Measurements from ENCODE around the gene ESR2.
"Not testable (repeated sequence)": the region's sequence is repeated elsewhere in the genome, so short reads cannot be mapped to it uniquely, and the experiment has no call there.

ESR2 gene

DNA sequence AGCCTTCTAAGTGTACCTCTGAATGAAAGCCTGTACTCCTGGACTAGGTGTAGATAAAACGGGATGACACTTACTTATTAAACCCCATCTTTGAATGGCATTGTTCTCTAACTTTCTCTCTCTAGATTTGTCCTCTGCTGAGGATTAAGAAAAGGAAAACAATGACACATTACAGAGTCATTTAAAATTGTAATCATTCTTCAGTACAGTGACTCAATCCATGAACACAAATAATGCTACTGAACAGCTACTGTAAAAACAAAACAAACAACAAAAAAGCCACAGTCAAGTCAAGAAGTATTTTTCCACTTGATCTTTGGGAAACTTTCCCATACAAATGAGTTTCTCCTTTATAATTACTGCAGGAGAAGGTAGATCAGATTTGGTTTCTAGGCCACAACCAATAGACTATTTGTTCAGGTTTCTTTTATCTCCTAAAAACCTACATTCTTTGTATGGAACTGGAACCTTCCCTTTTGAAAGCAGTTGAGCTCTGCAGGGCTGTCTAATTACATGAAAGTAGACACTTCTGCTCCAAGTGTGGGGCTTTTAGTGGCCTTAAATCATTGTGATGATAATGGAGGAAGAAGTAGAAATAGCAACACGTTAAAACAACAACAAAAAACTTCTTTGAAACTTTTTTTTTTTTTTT is 219.1 kb downstream of the ESR2 start:
- DNase-seq = no peak

DNA sequence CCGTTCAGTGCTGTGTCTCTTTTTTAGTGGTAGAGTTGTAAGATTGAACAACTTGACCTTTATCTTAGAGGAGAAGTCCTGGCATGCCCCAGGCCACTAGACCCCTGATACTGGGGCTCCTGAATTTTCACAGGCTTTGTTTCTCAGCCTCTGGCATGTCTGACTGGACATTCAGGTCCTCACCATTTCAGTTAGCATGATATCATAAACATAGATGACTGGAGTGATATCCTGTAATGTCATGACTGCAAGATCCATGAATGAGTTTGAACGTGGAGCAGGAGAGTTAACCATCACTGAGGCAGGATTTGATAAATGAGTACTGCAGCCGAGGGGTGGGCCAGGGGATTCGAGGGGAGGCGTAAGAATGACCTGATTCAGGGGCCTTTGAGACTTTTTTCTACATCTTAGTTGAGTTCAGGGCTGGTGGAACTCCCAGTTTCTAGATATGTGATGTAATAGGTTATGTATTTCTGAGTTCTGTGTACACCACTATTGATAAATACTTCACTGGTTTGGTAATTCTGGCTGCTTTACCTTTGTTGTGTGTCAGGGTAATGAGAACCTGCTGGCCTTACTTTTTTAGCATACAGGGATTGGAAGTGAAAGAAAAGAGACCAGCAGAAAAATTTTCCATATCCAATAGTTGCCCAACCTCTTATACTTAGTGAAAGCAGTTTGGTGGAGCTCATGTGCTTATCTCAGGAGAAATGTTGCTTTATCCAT is 224.4 kb downstream of the ESR2 start:
- DNase-seq = no peak

DNA sequence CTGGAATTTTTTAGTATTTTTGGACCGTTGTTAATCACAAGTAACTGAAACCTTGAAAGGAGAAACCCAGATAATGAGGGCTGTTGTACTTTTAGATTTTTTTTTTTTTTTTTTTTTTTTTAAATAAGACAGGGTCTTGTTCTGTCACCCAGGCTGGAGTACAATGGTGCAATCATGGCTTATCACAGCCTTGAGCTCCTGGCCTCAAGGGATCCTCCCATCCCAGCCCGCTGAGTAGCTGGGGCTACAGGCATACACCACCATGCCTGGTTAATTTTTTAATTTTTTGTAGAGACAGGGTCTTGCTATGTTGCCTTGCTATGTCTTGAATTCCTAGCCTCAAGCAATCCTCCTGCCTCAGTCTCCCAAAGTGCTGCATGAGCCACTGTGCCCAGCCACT is 229.7 kb downstream of the ESR2 start:
- DNase-seq = no peak

DNA sequence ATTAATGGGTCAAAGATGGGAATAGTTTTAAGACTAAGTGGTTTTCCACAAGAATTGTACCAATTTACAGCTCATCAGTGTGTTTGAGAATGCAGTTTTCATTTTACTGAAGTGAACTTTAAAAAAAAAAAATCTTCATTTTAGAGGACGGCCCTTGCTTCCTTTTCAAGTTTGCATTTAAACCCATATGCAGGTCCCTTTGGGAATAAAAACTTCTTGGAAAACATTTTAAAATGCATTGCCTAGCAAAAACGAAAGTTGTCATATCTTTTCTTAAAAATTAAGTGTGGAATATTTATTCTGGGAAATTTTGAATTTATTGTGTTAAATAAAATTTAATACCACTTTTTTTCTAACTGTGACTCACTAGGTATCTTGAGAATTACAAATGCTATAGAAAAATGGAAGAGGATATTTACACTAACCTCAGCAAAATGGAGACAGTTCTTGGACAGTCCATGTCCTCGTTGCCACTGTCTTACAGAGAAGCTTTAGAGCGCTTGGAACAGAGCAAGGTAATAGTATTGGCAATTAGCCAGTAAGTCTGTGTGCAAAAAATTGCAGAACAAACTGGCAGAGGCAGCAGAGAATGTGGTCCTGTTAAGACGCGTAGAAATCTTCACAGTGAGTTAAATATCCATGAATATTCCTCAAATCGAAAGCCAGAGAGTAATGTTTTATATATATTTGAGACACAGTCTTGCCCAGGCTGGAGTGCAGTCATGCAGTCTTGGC is 231.6 kb downstream of the ESR2 start:
- no peak for DNase-seq

DNA sequence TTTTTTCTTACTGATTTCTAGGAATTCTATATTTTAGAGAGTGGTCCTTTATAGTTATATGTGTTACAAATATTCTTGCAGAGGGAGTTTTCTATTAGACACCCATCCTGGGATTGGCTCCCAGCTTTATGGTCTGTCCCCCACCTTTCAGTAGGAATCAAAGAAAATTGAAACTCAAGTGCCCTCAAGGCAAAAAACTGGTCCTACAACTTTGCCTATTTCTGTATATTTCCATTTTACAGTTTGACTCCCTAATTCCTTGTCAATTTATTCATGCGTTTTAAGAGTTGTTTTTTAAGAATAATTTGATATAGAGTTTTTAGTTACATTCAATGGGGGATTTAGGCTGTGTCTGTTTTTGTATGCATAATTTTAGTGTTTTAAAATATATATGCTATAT is 232.5 kb downstream of the ESR2 start:
- DNase-seq = no peak

DNA sequence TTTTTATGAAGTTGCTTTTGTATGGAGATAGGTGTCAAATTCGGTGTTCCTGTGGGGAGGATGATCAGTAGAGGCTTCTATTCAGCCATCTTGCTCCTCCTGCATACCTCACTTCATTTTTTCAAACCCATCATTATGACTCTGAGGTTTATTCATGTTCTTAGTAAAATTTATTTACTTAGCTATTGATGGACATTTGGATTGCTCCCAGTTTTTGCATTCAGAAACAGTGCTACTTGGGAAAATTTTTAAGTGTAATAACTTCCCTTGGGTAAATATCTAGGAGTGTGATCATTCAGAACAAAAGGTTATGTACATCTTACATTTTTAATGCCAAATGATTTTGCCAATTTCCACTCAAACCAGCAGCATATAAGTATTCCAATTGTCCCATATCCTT is 233.1 kb downstream of the ESR2 start:
- no peak for DNase-seq

DNA sequence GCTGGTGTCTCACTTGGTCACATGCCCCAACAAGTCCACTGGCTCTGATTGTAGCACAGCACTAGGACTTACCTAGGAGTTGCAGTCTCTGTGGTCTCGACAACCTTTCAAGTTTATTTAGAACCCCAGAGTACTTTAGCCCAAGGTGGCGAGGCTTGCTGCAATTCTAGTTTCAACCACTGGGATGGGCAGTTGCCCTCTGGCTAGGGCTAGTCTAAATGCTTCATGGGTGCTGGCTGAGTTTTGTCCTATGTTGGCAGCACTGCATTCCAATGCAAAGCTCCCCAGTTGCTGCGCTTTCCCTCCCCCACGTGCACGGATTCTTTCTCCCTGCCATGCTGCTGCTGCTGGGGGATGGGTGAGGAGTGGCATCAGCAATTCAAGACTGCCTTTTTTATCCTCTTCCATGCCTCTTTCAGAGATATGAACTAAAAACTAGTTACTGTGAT is 233.5 kb downstream of the ESR2 start:
- no peak for DNase-seq

DNA sequence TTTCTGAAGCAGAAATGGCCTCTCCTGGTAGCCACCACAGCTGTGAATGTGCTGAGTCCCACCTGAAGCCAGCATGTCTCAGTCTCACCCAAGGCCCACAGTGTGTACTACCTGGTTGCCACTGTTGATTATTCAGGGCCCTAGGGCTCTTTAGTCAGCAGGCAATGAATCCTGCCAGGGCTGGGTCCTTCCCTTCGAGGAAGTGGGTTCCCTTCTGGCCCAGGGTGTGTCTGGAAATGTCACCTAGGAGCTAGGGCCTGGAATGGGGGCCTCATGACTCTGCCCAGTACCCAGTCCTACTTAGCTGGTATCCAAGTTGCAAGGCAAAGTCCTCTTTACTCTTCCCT is 234.0 kb downstream of the ESR2 start:
- no peak for DNase-seq

DNA sequence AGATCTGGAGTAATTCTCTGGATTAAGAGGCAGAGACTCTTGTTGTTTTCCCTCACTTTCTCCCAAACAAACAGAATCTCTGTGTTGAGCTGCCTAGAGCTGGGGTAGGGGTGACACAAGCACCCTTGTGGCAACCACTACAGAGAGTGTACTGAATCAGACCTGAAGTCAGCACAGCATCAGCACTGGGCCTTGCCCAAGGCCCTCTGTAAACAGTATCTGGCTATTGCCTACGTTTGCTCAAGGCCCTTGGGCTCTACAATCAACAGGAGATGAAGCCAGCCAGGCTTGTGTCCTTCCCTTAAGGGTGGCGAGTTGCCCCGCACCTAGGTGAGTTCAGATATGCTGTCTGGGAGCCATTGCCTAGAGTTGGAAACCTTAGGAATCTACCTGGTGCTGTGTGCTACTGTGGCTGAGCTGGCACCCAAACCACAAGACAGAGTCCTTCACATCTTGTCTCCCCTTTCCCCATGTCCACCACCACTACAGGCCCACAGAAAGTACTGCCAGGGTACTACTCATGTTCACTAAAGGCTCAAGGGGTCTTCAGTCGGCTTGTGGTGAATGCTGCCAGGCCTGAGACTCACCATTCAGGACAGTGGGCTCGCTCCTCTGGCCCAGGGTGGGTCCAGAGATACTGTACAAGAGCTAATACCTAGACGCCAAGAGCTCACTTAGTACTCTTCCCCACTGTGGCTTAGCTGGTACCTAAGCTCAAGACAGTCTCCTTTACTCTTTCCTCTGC is 234.5 kb downstream of the ESR2 start:
- no peak for DNase-seq

DNA sequence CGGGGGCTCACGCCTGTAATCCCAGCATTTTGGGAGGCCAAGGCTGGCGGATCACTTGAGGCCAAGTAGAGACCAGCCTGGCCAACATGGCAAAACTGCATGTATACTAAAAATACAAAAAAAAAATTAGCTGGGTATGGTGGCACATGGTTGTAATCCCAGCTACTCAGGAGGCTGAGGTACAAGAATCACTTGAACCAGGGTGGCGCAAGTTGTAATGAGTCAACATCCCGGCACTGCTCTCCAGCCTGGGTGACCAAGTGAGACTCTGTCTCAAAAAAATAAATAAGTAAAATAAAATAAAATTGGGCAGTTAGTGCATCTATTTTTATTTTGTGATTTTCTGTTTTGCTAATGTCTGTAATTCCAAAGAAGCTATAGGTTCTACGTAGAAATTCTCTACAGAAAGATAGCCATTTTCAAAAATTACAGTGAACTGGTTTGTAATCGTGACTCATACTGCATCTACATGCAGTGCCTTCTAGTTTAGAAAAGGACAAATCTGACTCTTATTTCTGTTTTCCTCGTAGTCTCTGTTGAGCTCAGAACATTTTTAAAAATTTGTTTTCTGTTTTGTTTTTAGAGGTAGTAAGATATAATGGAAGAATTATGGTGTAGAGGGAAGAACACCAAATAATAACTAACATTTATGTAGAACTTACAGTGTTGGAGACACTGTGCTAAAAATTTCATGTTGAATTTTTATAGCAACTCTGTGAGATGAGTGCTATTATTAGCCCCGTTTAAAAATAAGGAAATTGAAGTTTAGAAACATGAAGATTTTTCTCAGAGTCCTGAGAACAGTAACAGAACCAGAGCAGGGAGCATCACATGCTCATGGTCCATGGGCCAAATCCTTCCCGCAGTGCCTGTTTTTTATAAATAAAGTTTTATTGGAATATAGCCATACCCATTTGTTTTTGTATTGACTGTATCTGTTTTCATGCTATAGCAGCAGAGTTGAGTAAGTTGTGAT is 240.2 kb downstream of the ESR2 start:
- DNase-seq = no peak

DNA sequence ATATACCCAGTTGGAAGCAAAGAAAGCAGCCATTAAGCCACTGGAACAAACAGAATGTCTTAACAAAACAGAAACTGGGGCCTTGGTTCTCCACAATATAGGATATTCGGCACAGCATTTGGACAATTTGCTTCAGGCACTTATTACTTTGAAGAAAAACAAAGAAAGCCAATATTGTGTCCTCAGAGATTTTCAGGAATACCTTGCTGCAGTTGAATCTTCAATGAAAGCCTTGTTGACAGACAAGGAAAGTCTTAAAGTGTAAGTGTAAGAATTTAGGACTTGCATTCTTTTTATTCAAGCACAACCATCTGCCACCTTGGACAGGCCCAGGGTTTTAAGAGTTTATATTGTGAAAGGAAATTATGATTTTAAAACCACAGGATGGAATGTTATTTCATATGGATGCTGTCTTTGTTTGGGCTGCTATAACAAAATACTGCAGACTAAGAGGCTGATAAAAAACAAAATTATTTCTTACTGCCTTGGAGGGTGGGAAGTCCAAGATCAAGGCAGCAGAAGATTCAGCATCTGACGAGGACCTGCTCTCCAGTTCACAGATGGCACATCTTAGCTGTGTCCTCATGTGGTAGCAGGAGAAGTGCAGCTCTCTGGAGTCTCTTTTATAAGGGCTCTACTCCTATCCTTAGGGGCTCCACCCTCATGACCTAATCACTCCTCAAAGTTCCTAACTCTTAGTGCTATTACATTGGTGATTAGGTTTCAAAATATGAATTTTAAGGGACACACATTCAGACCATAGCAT is 244.4 kb downstream of the ESR2 start:
- no peak for DNase-seq

DNA sequence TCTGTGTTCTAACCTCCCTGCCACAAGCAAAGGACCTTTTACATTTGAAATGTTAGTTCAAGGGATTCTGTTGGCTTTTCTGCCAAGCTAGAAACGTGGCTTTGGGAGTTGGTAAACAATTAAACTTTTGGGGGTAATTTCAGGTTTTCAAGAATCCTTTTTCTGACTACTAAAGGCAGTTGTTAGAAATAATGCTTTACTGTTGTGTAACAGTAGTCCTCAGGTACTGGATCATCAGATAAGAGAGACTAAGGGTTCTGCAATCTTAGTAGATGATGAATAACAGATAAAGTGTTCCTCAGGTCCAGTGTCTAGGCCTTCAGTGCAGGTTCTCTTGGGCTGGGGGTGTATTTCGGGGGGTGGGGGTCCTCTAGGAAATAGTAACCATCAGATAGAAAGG is 249.1 kb downstream of the ESR2 start:
- DNase-seq = no peak

DNA sequence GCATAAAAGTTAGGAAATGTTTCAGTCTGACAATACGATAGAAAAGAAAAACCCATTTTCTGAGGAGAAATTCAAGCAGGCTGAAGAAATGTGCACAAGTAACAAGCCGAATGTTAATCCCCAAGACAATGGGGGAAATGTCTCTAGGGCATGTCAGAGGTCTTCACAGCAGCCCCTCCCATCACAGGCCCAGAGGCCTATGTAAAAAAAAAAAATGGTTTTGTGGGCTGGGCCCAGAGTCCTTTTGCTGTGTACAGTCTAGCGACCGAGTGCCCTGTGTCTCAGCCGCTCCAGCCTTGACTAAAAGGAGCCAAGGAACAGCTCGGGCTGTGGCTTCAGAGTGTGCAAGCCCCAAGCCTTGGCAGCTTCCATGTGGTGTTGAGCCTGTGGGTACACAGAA is 250.9 kb downstream of the ESR2 start:
- DNase-seq = not testable (repeated sequence)

DNA sequence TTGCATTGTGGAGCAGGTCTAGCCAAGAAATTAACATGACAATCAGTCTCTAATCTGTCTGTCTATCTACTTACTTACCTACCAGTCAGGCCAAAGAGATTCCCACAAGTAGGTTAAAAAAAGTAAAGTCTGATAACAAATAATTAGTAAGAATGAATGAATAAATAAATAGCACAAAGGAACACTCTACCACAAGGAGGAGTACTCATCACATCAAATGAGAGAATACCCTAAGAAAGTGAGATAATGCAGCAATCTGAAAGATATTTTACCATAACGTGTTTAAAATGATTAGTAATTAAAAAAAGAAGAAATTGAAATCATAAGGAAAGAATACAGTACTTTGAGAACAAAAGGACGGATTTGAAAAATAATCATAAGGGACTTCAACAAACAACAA is 254.1 kb downstream of the ESR2 start:
- no peak for DNase-seq

DNA sequence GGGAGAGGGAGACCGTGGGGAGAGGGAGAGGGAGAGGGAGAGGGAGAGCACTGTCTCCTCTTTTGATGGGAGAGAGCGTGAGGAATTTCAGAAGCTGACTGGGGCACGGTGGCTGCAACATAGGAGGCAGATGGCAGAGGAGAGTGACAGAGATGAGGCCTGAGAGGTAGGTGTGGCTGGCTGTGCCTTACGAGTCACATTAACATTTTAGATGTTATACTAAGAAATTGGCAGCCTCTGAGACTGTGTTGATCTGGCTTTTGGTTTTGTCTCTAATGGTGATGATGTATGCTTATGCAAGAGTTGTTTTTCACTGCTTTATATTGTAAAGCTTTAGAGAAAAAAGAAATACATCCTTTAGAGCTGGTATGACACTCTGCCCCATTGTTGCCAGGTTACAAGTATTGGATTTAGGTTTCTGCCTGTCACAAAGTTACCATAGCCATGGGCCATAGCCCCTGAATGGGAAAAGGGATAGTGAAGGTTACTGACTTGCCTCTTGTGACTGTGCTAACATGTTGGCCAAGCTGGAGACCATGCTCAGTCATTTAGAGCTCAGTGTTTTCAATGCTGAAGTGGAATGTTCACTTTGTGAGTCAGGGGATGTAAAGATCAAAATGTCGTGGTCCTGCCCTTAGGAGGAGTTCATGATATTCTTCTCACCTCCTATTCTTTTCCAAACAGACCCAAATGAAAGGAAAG is 255.2 kb downstream of the ESR2 start:
- no peak for DNase-seq

DNA sequence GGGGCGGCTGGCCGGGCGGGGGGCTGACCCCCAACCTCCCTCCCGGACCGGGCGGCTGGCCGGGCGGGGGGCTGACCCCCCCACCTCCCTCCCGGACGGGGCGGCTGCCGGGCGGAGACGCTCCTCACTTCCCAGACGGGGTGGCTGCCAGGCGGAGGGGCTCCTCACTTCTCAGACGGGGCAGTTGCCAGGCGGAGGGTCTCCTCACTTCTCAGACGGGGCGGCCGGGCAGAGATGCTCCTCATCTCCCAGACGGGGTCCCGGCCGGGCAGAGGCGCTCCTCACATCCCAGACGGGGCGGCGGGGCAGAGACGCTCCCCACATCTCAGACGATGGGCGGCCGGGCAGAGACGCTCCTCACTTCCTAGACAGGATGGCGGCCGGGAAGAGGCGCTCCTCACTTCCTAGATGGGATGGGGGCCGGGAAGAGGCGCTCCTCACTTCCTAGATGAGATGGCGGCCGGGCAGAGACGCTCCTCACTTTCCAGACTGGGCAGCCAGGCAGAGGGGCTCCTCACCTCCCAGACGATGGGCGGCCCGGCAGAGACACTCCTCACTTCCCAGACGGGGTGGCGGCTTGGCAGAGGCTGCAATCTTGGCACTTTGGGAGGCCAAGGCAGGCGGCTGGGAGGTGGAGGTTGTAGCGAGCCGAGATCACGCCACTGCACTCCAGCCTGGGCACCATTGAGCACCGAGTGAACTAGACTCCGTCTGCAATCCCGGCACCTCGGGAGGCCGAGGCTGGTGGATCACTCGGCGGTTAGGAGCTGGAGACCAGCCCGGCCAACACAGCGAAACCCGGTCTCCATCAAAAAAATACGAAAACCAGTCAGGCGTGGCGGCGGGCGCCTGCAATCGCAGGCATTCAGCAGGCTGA is 256.1 kb downstream of the ESR2 start:
- DNase-seq = not testable (repeated sequence)

DNA sequence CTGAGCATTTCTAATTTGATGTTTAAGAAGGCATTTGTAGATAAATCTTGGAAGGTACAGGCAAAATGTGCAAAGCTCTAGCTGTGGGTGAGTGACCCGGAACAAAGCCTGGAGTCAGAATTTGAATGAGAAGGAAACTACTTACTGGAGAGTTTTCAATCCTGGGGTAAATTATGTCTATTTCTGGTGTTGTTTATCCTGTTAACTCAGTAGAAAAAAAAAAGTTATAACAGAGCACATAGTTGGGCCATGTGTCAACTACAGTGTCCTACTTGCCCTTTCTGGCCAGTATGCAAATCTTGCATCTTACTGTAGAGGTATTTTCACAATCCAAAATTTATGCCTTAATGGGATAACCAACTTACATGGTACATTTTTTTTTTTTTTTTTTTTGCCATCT is 259.0 kb downstream of the ESR2 start:
- DNase-seq = no peak

Data from activated effector memory CD4-positive, alpha-beta T cell treated with Interleukin-2 at 50 U/mL for 16 hours (primary cell).